GM21381 (cell line): ENCODE measurements around the gene SSBP2.

Experiments used
- ATAC-seq: cut with Tn5 transposase; IDR thresholded peaks from one replicate; pipeline ENCODE4 v1.9.1; 2021; ENCODE audit warnings: mild to moderate bottlenecking, moderate library complexity; ENCODE audit not compliant: unreplicated experiment

The SSBP2 gene

DNA sequence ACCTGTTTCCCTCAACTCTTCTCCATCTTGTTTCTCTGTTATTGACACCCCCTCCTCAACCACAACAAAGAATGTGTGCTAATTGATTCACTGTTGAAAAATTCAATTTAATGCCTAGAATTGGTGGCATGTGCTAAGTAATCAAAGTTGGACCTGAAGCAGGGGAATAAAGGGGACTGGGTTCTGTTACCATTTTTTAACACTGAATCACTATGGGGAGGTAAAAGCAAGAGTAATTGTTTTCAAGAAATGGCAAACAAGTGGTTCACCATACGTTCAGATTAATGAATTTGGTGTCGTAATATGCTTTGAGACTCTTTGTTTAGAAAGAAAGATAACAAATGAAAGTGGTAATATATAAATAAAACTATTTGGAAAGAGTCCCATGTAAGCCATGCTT, 17.0 kb upstream of the SSBP2 start:
- no peak for ATAC-seq

DNA sequence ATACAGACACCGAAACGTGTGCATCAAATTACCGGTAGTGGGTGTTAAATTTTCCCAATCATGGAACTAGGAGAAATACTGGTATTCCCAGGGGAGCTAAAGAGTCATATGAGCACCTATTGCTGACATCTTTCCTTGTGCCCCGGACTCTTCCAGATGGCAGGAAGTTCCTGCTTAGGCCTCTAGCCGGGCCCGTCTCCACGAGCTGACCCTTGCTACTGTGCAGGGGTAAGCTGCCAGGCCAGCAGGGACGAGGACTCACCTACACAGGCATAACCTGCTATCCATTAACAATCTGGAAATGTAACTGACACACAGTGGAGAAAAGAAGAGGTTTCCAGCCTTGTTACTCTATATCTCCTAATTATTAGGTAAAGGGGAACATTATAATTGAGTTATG, 16.2 kb upstream of the SSBP2 start:
- ATAC-seq: no peak

DNA sequence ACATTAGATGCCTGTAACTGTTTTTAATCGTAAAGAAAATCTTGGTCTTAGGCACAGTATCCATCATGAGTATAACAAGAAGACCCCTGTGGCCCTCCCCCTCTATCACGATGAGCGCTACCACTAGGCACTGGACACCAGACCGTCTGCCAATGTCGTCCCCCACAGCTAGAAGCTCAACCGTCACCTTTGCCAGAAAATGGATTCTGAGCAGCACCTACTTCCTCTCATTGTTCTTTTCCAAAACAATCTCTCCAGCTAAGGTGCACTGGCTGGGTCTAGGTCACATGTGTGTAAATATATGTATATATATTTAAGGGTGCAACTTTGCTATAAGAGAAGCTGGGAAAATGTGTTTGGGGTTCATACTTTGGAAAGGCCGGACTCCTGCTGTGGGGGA, 15.7 kb upstream of the SSBP2 start:
- ATAC-seq: no peak

DNA sequence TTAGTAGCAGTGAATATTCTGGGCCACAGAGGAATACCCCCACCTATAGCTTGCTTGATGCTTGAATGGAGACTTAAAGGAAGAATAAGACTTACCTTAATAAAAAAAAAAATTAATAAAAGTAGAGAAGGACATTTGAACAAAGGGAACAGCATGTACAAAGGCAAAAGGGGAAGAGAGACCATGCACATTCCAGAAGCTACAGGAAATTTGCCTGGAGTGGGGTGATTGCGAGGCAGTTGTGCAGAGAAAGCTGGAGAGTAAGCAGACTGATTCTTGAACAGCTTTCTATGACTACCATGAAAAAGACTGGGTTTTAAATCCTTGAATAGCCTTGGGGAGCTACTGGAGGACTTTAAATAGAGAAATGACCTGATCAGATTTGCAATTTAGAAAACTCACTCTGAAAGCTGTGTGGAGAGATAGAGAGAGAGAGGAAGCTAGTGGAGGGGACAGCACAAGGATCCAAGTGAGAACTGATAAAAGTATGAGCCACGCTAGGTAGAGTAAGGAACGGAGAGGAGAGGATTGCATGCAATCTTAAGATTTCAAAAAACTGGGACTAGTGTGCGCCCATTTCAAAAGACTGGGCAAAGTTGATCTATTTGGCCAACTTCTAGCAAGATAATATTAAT, 12.5 kb upstream of the SSBP2 start:
- no peak for ATAC-seq

DNA sequence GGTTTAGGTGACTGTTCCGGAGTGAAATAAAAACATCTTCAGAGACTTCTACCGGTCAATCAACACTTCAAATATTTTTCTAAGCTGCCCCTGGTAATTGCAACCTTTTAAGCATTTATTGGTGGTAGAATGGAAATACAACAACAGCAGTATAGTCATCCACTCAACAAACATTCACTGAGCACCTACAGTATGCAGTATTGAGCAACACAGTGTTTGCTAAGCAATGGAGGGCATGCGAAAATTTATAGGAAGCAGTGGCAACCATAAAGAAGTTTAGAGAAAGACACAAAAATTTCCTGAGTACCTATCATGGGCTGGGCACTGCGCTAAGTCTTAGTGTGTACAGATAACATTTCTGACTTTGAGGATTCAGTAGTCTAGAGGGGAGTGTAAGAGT, 12.0 kb upstream of the SSBP2 start:
- ATAC-seq: no peak

DNA sequence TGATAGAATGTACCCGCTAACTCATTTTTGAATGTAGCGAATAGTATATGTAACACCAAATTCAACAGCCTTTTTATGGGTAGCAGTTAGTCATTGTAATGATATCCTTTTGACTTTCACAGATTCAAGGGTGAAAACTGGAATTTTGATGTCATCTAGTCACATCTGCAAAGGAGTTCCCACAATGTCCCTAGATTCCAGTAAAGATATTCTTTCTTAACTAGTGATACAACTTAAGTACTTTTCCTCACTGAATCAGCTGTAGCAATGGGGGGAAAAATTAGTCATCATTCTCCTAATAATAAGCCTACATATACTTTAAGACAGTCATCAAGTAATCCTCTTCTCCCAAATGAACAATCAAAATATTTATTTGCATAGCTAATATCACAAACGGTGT, 11.5 kb upstream of the SSBP2 start:
- ATAC-seq: no peak

DNA sequence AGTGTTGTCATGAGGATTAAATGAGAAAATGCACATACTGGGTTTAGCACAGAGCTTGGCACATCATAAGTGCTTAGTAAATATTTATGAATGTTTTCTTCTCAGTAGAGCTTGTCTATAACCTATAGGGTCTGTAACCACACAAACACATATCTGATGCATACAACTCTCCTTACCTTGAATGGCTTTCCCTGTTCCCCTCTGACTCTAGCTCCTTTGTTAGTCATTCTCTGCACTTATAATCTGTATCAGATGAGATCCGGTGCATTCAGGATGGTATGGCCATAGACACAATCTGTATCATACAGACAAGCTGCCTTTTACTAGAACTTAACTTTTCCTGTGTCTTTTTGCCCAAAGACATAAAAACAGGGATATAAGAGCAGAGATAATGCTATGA, 11.1 kb upstream of the SSBP2 start:
- ATAC-seq: no peak

DNA sequence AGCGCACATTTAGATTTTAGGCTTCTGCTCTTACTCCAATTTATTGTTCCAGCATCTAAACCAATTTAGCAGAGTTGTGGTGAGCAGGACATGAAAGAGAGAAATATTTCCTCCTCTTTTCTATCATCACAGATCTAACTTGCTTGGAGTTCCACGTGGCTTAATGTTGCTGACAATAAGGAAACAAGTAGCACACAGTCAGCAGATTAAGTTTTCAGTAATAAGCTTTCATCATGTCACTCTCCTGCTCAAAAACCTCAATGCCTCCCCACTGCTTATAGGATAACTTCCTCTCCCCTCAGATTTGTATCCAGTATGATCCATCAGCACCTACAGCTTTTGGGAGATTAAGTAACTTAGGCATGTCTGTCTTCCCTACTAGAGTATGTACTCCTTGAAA, 10.4 kb upstream of the SSBP2 start:
- no peak for ATAC-seq

DNA sequence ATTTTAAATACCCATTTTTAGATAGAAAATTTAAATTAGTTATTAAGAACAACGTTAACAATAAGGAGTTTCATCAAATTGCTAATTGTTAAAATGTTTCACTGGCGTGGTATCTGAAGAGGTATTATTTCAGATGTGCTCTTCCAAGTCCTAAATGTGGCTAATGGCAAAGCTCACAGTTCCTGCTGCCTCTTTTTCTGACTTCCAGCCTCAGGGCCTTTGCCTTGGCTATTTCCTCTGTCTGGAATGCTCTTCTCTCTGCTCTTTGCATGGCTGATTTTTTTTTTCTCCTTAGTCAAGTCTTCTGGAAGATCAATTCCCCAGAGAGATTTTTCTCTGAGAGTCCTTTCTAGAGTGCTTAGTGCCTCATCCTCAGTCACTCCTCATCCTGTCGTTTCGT, 9.6 kb upstream of the SSBP2 start:
- no peak for ATAC-seq

DNA sequence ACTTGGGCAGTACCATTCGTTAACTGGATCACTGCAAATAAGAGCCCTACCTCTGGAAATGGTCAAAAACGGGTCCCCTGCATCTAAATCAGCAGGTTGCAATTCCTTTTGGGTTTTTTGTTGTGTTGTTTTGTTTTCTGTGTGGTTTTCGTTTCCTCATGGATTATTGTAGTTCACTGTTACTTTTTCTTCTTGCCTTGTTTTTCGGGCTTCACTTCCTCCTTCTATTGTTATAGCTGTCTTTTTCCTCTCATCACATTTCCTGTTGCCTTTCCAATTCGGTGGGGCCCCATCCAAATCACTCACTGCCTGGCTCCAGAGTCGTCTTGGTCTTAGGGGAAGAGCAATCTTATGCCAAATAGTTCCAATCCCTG, 8.7 kb upstream of the SSBP2 start:
- ATAC-seq: no peak

DNA sequence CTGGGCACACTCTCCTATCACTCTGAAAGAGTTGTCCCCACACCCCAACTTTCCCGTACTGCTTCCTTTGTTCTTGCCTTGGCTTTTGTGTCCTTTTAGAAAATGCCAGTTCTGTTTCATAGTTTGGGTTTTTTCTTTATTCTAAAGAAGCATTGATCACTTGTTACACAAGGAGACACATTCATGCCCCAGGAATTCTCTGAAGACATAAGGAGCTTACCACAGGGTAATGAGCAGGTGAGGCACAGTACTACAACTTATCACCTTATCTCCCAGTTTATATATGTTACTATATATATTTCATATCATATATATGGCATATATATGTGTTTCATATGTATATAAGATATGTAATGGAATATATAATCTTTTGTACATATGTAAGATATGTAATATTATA, 6.5 kb upstream of the SSBP2 start:
- ATAC-seq: no peak

DNA sequence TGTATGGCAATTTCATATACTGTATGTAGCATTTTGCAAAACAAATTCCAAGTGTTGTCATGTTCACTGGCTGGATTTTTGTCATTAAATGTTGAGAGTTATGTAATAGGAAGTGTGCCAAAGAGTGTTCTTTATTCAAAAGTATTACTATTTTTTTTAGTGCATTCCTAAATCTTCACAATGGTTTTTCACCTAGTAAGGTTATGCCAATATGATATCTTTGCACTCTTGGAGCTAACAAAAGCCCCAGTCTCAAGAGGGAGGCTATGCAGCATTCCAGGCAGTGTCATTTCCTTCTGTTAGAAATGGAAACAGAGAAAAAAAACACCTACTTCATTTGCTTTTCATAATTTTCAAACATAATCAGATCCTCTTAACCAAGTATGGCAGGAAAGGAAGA, 5.1 kb upstream of the SSBP2 start:
- ATAC-seq: no peak

DNA sequence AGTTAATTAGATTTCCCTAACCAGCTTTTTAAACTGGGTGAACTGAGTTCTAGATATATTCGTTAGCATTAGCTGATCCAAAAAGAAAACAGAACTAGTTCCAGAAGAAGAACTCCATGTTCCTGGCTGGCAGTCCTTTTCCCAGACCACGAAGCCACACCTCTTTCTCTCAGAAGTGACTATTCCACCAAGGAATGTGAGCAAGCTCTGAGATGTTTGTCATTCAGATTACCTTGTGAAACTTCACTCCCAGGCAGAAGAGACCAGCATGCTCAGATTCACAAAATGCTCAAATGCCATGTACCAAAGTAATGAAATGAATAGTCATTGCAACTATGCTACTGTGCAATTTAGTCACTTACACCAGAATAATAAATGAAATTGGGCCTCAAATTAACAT, 4.4 kb upstream of the SSBP2 start:
- no peak for ATAC-seq

DNA sequence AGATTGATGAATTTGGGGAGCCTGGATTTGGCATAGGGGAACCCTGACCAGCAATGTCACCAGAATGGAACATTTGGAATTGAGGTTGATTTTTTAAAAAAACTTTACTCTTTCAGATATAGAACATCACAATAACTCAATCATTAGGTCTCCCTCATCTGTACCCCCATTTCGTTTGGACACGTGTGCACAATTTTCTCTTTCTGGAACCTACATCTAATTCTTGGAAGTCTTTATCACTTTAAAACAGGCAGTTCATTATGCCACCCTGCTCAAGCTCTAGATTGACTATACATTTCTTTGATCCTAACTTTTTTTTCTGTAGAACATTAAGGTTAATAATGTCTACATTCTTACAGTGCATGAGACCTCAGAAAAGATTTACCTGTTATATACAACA, 3.7 kb upstream of the SSBP2 start:
- ATAC-seq: no peak

DNA sequence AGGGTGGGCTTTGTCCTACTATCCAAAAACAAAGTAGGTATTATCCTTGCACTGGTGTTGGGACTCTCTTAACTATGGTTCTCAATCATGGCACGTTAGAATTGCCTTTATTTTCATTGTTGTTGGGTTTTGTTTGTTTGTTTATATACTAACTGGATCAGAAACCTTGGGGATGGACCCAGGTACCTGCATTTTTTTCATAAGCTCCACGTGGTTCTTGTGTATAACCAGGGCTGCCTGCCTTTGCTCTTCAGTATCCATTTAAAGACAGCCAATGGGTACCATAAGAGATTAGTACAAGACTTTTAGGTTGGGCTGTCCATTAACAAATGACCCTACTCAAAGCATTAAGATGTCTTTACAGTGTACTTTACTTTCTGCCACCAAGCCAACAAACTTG, 2.5 kb upstream of the SSBP2 start:
- no peak for ATAC-seq

DNA sequence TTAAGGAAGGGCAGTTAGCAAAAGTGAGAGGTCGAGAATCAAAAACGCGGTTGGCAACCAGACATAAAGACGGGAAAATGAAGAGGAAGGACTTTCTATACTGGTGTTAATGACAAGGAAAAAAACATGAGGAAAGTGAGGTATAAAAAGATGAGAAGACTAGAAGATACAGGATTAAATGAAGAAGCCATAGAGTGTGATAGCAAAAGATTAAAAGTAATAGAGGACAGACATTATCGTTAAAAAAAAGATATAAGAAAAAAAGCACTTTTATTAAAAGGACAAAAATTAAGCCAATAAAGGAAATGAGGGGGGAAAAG, 1.7 kb upstream of the SSBP2 start:
- no peak for ATAC-seq

DNA sequence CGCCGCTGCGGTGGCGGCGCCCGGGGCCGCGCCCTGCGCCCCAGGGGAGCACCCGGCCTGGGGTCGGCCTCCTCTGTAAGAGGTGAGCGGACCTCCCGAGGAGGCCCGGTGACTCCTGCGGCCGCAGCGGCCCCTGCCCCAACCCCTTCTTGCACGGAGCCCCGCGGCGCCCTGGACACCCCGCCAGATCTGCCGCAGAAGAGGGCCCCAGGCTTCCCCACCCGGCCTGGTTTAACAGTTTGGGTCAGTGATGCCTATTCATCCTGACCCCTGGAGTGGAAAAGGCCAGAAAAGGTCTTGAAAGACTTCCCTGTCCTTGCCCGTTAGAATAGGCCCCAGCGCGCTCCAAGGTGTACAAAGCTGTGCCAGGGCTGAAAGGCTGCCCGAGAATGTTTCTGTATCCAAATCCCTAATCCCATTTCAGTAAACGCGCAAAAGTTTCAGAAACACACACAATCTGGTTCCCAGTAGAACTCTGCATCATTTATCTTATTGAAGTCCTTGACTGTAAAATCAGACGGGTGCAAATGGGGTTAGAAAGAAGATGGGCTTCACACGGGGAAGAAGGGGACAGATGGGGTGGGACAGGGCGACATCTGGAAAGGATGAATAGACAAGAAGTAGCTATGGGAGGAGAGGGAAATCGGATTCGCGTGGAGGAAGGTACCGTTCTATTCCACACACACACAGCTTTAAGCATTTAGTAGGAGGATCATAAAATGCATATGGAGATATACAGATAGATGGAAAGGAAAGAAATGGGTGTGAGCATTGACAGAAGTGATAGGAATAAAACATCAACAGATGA, 1.1 kb upstream of the SSBP2 start:
- ATAC-seq: no peak

DNA sequence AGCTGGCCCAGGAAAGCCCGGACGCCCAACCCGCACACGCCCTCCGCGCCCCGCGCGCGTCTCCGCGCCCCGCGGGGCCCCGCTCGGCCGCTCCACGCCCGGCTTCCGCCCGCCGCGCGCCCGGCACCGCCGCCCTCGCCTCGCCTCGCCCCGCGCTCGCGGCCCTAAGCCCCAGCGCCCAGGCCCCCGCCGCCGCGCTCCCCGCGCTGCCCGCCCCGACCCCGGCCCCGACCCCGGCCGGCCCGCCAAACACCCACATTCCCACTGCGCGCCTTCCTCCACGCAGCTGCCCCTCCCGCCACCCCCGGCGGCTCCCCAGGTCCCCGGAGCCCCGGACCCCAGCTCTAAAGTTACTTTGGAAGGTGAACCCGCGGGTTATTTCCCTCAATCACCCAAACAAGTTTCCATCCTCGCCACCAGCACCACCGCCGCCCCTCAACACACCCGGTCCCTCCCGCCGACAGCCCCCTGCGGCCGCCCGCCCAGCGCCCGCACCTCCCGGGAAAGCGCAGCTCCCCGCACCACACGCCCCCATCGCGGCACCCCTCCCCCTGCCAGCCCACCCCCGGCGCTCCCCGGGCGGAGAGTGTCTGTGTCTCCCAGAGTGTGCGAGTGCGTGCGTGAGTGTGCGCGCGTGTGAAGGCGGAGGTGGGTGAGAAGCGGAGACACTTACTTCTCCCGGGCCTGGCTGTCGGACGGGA, 439 bp downstream of the SSBP2 start:
- ATAC-seq: peak; percentile 9

DNA sequence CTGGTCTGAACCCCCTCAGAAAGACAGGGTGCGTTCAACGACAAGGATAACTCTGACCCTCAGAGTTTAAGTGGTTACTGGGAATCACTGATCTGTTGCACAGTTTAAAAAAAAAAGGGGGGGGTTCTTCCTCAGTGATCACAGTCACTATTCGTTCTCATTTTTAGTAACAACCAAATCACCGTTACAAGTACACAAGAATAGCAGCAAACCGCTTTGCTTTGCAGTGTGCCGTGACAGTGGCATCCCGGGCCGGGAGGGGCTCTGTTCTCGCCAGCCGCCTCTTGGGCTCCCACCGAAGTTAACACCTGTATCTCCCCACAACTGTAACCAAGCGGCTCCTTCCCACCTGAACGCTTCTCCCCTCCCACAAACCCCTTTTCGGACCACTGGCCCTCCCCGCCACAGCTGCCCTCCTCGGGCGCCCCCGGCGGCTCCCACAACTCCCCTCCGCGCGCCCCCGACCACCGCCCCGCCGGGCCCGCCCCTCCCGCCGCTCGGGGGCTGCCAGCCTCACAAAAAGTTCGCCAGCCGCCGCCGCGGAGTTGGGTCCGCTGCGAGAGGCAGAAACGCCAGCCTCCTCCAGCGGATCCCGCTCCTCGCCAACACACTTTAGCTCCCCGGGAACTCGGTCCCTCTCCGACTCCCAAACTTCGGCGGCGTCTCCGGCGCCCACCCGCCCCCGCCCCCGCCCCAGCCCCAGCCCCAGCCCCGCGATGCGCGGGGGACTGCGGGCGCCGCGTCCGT, 1.2 kb downstream of the SSBP2 start:
- ATAC-seq: peak; percentile 34

DNA sequence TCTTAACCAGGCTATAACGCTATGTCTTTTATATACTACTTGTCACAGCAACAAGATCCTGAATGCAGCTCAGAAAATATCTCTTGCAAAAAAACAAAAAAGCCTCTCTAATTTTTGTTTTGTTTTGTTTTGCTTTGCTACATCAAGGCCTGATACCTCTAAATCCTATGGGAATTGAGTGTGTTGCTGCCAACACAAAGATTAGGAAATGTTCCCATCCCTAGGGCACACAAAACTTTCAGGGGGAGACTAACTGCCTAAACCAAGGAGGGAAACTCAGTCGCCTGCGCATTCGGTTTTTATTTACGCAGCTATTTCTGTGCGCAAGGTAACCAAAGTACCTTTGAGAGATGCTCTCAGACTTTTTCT, 1.7 kb downstream of the SSBP2 start:
- ATAC-seq: no peak

DNA sequence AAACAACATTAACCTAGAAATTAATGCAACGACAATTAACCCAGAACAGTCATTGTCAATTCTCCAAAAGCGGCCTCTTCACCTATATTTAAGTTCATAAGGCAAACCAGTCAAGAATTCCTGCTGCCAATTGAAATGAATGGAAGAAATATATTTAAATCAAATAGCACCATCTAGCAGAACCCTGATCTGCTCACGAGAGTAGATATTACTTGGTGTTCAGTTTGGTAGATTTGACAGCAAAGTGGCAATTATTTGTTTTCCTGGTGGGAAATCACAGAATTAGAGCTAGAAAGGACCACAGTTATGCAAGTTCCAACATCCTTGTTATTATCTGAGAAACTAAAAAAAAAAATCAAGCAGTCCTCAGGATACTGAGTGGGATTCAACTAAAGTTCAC, 2.3 kb downstream of the SSBP2 start:
- no peak for ATAC-seq

DNA sequence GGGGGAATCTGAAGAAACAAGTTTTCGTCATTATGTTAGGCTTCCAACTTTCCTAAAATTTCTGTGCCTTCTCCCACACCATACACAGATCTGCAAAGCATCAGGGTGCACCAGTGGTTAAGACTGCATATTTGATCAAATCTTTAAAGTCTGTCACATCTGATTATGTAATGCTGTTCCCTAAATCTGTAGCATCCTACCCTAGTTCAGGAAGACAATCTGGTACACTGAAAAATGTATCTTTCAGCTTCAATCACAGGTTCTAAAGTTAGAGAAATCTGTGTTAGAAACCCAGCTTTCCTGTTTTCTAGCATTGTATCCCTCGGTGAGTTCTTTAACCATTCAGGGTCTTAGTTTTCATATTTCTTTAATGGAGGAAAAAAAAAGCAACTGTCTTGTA, 3.9 kb downstream of the SSBP2 start:
- ATAC-seq: no peak
